HepG2 (cell line): Measurements from ENCODE around the gene BICRA. TPM values are rescaled to one million over a fixed set of nuclear protein-coding genes. Genes with fewer than 3 reads are reported as not detected.
A peak's percentile ranks its signal among the peaks of the same experiment; 100 is the strongest.
"Not testable (repeated sequence)": the region's sequence is repeated elsewhere in the genome, so short reads cannot be mapped to it uniquely, and the experiment has no call there.

Experiments used
- ATAC-seq: fragments of 200-7000 bp; cut with Tn5 transposase; 3 replicates; pipeline ENCODE4 v1.9.1; 2020; ENCODE audit warnings: mild to moderate bottlenecking, moderate library complexity
- BruUV-seq: library from RNA; stranded (reverse); fragments of 400-500 nt; replicated peaks from 2 replicates; lab custom pipeline; 2021; lab: Mats Ljungman, UMichigan
- CTCF ChIA-PET: fragments of 300-600 bp; formaldehyde crosslinking; extraction: SDS; loops from one replicate; lab custom pipeline; 2021; ENCODE audit warnings: low total read pairs, inconsistent platforms, low intra/inter-chr PET ratio; lab: Yijun Ruan, JAX
- POLR2A ChIA-PET: fragments of 350-600 bp; sonication (Branson Sonifier 250); formaldehyde crosslinking; loops from one replicate; lab custom pipeline; 2020; ENCODE audit warnings: antibody characterized with exemption, inconsistent platforms; lab: Yijun Ruan, JAX
- DNase-seq: peaks from one replicate; pipeline ENCODE4 v3.0.0-alpha.2; 2015; ENCODE audit warnings: low spot score
- FAIRE-seq: peaks from 3 replicates; lab custom pipeline; 2011; peaks lifted over from hg19 to GRCh38; lab: Jason Lieb, UNC
- H2AFZ ChIP-seq: one replicate; pipeline ENCODE4 v1.6.1; 2011; ENCODE audit warnings: low read length, inconsistent platforms
- H3K27ac ChIP-seq: fragments of 300-600 bp; 3 replicates; pipeline ENCODE4 v1.8.0; 2011; ENCODE audit warnings: mixed run types, mild to moderate bottlenecking, mixed read lengths, low read length, inconsistent platforms; ENCODE audit not compliant: insufficient read depth; ENCODE audit errors: extremely low read length
- H3K27me3 ChIP-seq, 2 experiments: fragments of 200-600 bp in 1 of 2; 2 replicates in 1 of 2; 3 replicates in 1 of 2; pipeline versions ENCODE4 v1.6.0 to v1.8.0; 2011; ENCODE audit warnings: low read length in 2 of 2, mild to moderate bottlenecking in 2 of 2, moderate library complexity in 2 of 2, inconsistent platforms in 1 of 2; ENCODE audit not compliant: insufficient read depth in 2 of 2, control insufficient read depth in 1 of 2
- H3K36me3 ChIP-seq, 2 experiments: fragments of 200-600 bp in 1 of 2; replicated peaks in 1 of 2; 2 replicates in 1 of 2; 3 replicates in 1 of 2; pipeline versions ENCODE4 v1.5.1 to v1.8.0; 2011; ENCODE audit warnings: low read length in 2 of 2, inconsistent platforms in 1 of 2; ENCODE audit not compliant: insufficient read depth in 2 of 2, control insufficient read depth in 1 of 2
- H3K4me1 ChIP-seq: 2 replicates; pipeline ENCODE4 v1.5.1; 2012; ENCODE audit warnings: low read length, inconsistent platforms; ENCODE audit not compliant: insufficient read depth
- H3K4me2 ChIP-seq: 2 replicates; pipeline ENCODE4 v1.6.0; 2011; ENCODE audit warnings: low read depth, low read length, inconsistent platforms
- H3K4me3 ChIP-seq, 3 experiments: fragments of 200-600 bp in 1 of 3; sonication (generic), shearing (Covaris generic) in 1 of 3; replicated peaks in 1 of 3; 2 replicates each; pipeline ENCODE4 v1.5.1; 2011 to 2016; ENCODE audit warnings: low read length in 3 of 3, inconsistent platforms in 2 of 3, low read depth in 2 of 3, mild to moderate bottlenecking in 2 of 3, control low read depth in 1 of 3, mixed read lengths in 1 of 3; ENCODE audit not compliant: insufficient read depth in 1 of 3
- H3K79me2 ChIP-seq: one replicate; pipeline ENCODE4 v1.6.1; 2011; ENCODE audit warnings: low read length, inconsistent platforms; ENCODE audit not compliant: insufficient read depth
- H3K9ac ChIP-seq: 2 replicates; pipeline ENCODE4 v1.6.0; 2011; ENCODE audit warnings: mild to moderate bottlenecking, low read depth, low read length, inconsistent platforms; ENCODE audit not compliant: insufficient read depth
- H3K9me3 ChIP-seq: 2 replicates; pipeline ENCODE4 v1.5.1; 2012; ENCODE audit warnings: mild to moderate bottlenecking, low read length
- H4K20me1 ChIP-seq: 2 replicates; pipeline ENCODE4 v1.6.0; 2011; ENCODE audit warnings: inconsistent platforms, mild to moderate bottlenecking, low read length, moderate library complexity; ENCODE audit not compliant: insufficient read depth
- ATF7 ChIP-seq, 2 experiments: fragments of 450-650 bp in 1 of 2; sonication (generic) in 1 of 2; formaldehyde crosslinking in 1 of 2; IDR thresholded peaks; 2 replicates each; pipeline versions ENCODE4 v1.4.0 to v1.6.1; 2016 to 2020; ENCODE audit warnings: antibody characterized with exemption in 1 of 2, mild to moderate bottlenecking in 1 of 2, missing genetic modification reagents in 1 of 2
- FOXA1 ChIP-seq, 2 experiments: fragments of 450-650 bp in 1 of 2; sonication (generic) in 1 of 2; formaldehyde crosslinking in 1 of 2; IDR thresholded peaks; 2 replicates each; pipeline versions ENCODE4 v1.4.0 to v1.6.1; 2016 to 2020; ENCODE audit warnings: missing genetic modification reagents in 1 of 2
- WGBS: methylation state at CpG from one replicate; pipeline ENCODE4 v1.1.6; 2017; ENCODE audit warnings: low lambda C conversion rate; 5-methylcytosine and 5-hydroxymethylcytosine counted together
- in situ Hi-C: cut with HindIII; loops from 2 replicates; pipeline ENCODE4 v1.10.0; 2017; ENCODE audit warnings: low pct_unique_long_range_greater_than_20kb; ENCODE audit not compliant: extremely low pct_ligation_motif_present
- intact Hi-C: fragments of 100-400 bp; cut with micrococcal nuclease; formaldehyde crosslinking; loops from one replicate; pipeline ENCODE4 v1.10.0; 2022; ENCODE audit not compliant: unreplicated experiment
- polyA plus RNA-seq, 8 experiments: library from polyadenylated mRNA; depleted of rRNA in 3 of 8; stranded (reverse) in 7 of 8; unstranded in 1 of 8; fragments of >200 nt; fragmentation: Illumina TruSeq in 4 of 8; extraction: Trizol in 4 of 8; gene quantifications; 2 replicates each; pipeline versions ENCODE4 v1.2.1 to v1.2.3, GENCODE V29; 2011 to 2016; ENCODE audit warnings: low read depth in 4 of 8, missing spikeins in 1 of 8, mixed read lengths in 1 of 8; ENCODE audit not compliant: insufficient read depth in 1 of 8
- total RNA-seq, 5 experiments: library from RNA; depleted of rRNA; stranded (reverse); fragments of >200 nt; fragmentation: Illumina TruSeq; extraction: Trizol; gene quantifications; 2 replicates each; pipeline ENCODE4 v1.2.3, GENCODE V29; 2016; ENCODE audit warnings: low read depth in 1 of 5
- TF ChIP-seq, protein P1 (sequence below): sonication (generic); formaldehyde crosslinking; IDR thresholded peaks from 2 replicates; pipeline ENCODE4 v1.4.0; 2020; ENCODE audit warnings: missing genetic modification reagents
- TF ChIP-seq, protein P2 (sequence below): sonication (generic); formaldehyde crosslinking; IDR thresholded peaks from 2 replicates; pipeline ENCODE4 v1.4.0; 2020; ENCODE audit warnings: mild to moderate bottlenecking, missing genetic modification reagents

BICRA gene
- total and polyA plus RNA-seq, 2 of the 13 experiments (the other 11 are each of a cell fraction or from before 2014, with no cell fraction given) = 0.55 to 0.71 TPM

- CTCF ChIA-PET = no interaction called here
- intact Hi-C loops = no loop called here
- Histone ChIP-seq H4K20me1 (no peaks in the 10 kb centered on the region), H3K36me3 (no peaks in the 10 kb centered on the region)
- TF ChIP-seq, protein P1, sequence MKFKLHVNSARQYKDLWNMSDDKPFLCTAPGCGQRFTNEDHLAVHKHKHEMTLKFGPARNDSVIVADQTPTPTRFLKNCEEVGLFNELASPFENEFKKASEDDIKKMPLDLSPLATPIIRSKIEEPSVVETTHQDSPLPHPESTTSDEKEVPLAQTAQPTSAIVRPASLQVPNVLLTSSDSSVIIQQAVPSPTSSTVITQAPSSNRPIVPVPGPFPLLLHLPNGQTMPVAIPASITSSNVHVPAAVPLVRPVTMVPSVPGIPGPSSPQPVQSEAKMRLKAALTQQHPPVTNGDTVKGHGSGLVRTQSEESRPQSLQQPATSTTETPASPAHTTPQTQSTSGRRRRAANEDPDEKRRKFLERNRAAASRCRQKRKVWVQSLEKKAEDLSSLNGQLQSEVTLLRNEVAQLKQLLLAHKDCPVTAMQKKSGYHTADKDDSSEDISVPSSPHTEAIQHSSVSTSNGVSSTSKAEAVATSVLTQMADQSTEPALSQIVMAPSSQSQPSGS (CRISPR knock-in tag) = no peak
- TF ChIP-seq FOXA1 (IDR thresholded peaks at IDR 0.05) (peak; percentile 30; the same call in 1 of the 2 replicates), FOXA1 (CRISPR knock-in tag; IDR thresholded peaks at IDR 0.05) (no peak), ATF7 (IDR thresholded peaks at IDR 0.05) (peak; percentile 76), ATF7 (CRISPR knock-in tag; IDR thresholded peaks at IDR 0.05) (no peak)
- TF ChIP-seq, all 625 proteins: peak for 2
- Histone ChIP-seq H2AFZ (no peak overlapping the region), H3K4me3 (no peak overlapping the region), H3K4me1 (peaks cover 56% of the 10 kb centered on the region), H3K9ac (no peak overlapping the region), H3K4me2 (no peak overlapping the region; the same call in 1 of the 2 replicates), H3K27me3 (no peaks in the 10 kb centered on the region), H3K79me2 (no peaks in the 10 kb centered on the region), H3K9me3 (no peaks in the 10 kb centered on the region), H3K27ac (no peak overlapping the region)
- 46% methylated on average over 4 of the region's 4 CpGs for WGBS
- in situ Hi-C loops = no loop called here
- ATAC-seq (no peak), DNase-seq (no peak), FAIRE-seq (no peak)
- POLR2A ChIA-PET = no interaction called here
- BruUV-seq = no TSS peak
Observed at GRCh38 chr19:47726467-47726866, 117.5 kb downstream of the BICRA start.

DNA sequence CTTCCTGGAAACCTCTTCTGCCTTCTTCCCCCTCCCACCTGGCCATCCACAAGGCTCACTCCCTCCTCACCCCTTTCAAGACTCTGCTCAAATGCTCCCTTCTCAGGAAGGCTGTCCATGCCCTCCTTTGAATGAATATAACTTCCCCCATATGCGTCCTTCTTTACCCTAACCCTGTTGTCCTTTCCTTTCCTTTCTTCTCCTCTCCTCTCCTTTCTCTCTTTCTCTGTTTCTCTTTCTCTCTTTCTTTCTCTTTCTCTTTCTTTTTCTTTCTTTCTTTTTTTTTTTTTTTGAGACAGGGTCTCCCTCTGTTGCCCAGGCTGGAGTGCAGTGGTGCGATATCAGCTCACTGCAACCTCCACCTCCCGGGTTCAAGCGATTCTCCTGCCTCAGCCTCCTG, 119.4 kb downstream of the BICRA start:
- H3K4me1 ChIP-seq = peaks cover 47% of the 10 kb centered on the region
- H2AFZ ChIP-seq, in situ Hi-C loops, H3K4me3 ChIP-seq, H3K36me3 ChIP-seq, H3K27me3 ChIP-seq, BruUV-seq, ATAC-seq, FAIRE-seq: not testable (repeated sequence)
- WGBS = 89% methylated on average over 4 of the region's 4 CpGs
- TF ChIP-seq, protein P2, sequence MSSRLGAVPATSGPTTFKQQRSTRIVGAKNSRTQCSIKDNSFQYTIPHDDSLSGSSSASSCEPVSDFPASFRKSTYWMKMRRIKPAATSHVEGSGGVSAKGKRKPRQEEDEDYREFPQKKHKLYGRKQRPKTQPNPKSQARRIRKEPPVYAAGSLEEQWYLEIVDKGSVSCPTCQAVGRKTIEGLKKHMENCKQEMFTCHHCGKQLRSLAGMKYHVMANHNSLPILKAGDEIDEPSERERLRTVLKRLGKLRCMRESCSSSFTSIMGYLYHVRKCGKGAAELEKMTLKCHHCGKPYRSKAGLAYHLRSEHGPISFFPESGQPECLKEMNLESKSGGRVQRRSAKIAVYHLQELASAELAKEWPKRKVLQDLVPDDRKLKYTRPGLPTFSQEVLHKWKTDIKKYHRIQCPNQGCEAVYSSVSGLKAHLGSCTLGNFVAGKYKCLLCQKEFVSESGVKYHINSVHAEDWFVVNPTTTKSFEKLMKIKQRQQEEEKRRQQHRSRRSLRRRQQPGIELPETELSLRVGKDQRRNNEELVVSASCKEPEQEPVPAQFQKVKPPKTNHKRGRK = peak; percentile 95
- TF ChIP-seq, all 625 proteins: peak for 1; not testable (repeated sequence) for 624
- H3K9ac ChIP-seq, H3K9me3 ChIP-seq, H3K27ac ChIP-seq, CTCF ChIA-PET, POLR2A ChIA-PET, H4K20me1 ChIP-seq, intact Hi-C loops, H3K79me2 ChIP-seq, DNase-seq: not testable (repeated sequence)
- peak overlapping the region; percentile 32; the same call in 1 of the 2 replicates for H3K4me2 ChIP-seq
